ENCODE results near the gene MALRD1. TPM values are rescaled to one million over a fixed set of nuclear protein-coding genes. Genes with fewer than 3 reads are reported as not detected.
"Not testable (repeated sequence)": the region's sequence is repeated elsewhere in the genome, so short reads cannot be mapped to it uniquely, and the experiment has no call there.

The MALRD1 gene
- total RNA-seq, 4 donors from 2014 or later = 0.75 to 2.4 (median 0.82) TPM; not detected in 1

DNA sequence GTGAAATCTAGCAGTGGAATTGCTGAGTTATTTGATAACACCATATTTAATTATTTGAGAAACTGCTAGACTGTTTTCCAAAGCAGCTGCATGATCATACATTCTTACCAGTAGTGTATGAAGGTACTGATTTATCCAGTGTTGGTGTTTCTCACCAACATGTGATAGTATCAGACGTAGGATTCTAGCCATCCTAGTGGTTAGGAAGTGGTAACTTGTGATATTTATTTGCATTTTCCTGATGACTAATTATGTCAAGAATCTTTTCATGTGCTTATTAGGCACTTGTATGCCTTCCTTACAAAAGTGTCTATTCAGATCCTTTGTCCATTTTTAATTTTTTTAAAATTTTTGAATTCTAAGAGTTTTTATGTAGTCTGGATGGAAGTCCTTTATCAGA is 713.4 kb downstream of the MALRD1 start:
- in situ Hi-C loops (cut with MboI; ENCODE audit: low pct_ligation_motif_present in 1 of 4, low pct_unique_long_range_greater_than_20kb in 1 of 4, low sequenced_read_pairs in 3 of 4) = no loop called here

DNA sequence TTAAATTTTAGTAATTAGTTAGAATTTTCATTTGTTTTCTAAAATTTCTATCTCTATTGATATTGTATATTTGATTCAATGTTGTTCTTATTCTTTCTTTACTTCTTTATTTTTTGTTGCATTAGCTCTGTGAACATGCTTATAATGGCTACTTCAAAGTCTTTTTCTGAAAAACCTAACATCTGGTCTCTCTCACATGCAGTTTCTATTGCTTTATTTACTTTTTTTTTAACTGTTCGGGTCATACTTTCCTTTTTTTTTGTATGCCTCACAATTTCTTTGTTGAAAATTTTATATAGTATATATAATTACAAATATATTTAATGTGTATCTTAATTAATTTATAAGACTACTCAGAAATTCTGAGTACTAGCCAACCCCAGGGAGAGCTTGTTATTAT is 715.5 kb downstream of the MALRD1 start:
- Histone ChIP-seq H3K9me3 (no peaks in the 10 kb centered on the region), H3K4me3 (no peak overlapping the region), H3K36me3 (no peaks in the 10 kb centered on the region), H3K27me3 (no peaks in the 10 kb centered on the region), H3K27ac (no peak overlapping the region), H3K4me1 (no peaks in the 10 kb centered on the region)
- WGBS, 2 donors (ENCODE audit: low coverage in 1 of 2) = 53 to 69% methylated on average over 1 of the region's 1 CpG
- no peak for DNase-seq
- no peak for TF ChIP-seq POLR2A (IDR thresholded peaks at IDR 0.05)
- no peak for TF ChIP-seq EP300 (IDR thresholded peaks at IDR 0.05; ENCODE audit: low read depth)
- TF ChIP-seq, protein P1, sequence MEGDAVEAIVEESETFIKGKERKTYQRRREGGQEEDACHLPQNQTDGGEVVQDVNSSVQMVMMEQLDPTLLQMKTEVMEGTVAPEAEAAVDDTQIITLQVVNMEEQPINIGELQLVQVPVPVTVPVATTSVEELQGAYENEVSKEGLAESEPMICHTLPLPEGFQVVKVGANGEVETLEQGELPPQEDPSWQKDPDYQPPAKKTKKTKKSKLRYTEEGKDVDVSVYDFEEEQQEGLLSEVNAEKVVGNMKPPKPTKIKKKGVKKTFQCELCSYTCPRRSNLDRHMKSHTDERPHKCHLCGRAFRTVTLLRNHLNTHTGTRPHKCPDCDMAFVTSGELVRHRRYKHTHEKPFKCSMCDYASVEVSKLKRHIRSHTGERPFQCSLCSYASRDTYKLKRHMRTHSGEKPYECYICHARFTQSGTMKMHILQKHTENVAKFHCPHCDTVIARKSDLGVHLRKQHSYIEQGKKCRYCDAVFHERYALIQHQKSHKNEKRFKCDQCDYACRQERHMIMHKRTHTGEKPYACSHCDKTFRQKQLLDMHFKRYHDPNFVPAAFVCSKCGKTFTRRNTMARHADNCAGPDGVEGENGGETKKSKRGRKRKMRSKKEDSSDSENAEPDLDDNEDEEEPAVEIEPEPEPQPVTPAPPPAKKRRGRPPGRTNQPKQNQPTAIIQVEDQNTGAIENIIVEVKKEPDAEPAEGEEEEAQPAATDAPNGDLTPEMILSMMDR (IDR thresholded peaks at IDR 0.05) = no peak
- TF ChIP-seq POLR2AphosphoS5 (IDR thresholded peaks at IDR 0.05) = no peak
- intact Hi-C loops (cut with DNase I; ENCODE audit: low total_unique reads) = no loop called here
- in situ Hi-C loops (cut with MboI; ENCODE audit: low pct_ligation_motif_present in 1 of 4, low pct_unique_long_range_greater_than_20kb in 1 of 4, low sequenced_read_pairs in 3 of 4) = no loop called here

More for the DNA sequence above, 713.4 kb downstream of the MALRD1 start:
- TF ChIP-seq POLR2AphosphoS5 (IDR thresholded peaks at IDR 0.05) (no peak), EP300 (IDR thresholded peaks at IDR 0.05; ENCODE audit: low read depth) (no peak), POLR2A (IDR thresholded peaks at IDR 0.05) (no peak)
- TF ChIP-seq, protein P1 (IDR thresholded peaks at IDR 0.05) = no peak
- 71% methylated on average over 1 of the region's 1 CpG; no CpG with 5 or more reads in 1 of the 2 donors for WGBS, 2 donors (ENCODE audit: low coverage in 1 of 2)
- H3K27ac ChIP-seq = no peak overlapping the region
- H3K4me3 ChIP-seq = no peak overlapping the region
- DNase-seq = no peak
- no peaks in the 10 kb centered on the region for H3K36me3 ChIP-seq
- H3K9me3 ChIP-seq = no peaks in the 10 kb centered on the region
- no peaks in the 10 kb centered on the region for H3K27me3 ChIP-seq
- intact Hi-C loops (cut with DNase I; ENCODE audit: low total_unique reads) = no loop called here
- H3K4me1 ChIP-seq = no peaks in the 10 kb centered on the region

DNA sequence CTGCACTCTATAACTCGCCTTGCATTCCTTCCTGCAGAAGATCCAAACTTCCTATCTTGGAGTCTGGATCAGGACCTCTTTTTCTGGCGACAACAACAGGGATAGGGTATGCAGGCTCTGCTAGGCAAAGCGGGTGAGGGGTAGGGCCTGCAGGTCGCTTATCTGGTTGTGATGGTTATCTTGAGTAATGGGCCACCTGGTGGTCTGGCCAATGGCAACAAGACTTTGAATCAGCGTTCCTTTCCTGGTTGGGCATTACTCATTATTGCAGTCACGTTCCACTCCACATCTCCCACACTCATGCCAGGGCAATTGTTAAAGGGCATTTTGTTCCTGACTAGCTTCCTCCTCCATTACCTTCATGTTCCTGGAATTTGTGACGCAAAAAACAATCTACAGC is 719.3 kb downstream of the MALRD1 start:
- H3K4me3 ChIP-seq = no peak overlapping the region
- no peak for DNase-seq
- H3K36me3 ChIP-seq = no peaks in the 10 kb centered on the region
- H3K9me3 ChIP-seq = no peaks in the 10 kb centered on the region
- intact Hi-C loops (cut with DNase I; ENCODE audit: low total_unique reads) (no loop called here), in situ Hi-C loops (cut with MboI; ENCODE audit: low pct_ligation_motif_present in 1 of 4, low pct_unique_long_range_greater_than_20kb in 1 of 4, low sequenced_read_pairs in 3 of 4) (no loop called here)
- no peaks in the 10 kb centered on the region for H3K27me3 ChIP-seq
- WGBS, 2 donors (ENCODE audit: low coverage in 1 of 2) = 71 to 90% methylated on average over 2 to 7 of the region's 7 CpGs
- H3K4me1 ChIP-seq = no peaks in the 10 kb centered on the region
- TF ChIP-seq POLR2A (IDR thresholded peaks at IDR 0.05) (no peak), POLR2AphosphoS5 (IDR thresholded peaks at IDR 0.05) (no peak), EP300 (IDR thresholded peaks at IDR 0.05; ENCODE audit: low read depth) (no peak)
- TF ChIP-seq, protein P1 (IDR thresholded peaks at IDR 0.05) = no peak
- H3K27ac ChIP-seq = no peak overlapping the region

DNA sequence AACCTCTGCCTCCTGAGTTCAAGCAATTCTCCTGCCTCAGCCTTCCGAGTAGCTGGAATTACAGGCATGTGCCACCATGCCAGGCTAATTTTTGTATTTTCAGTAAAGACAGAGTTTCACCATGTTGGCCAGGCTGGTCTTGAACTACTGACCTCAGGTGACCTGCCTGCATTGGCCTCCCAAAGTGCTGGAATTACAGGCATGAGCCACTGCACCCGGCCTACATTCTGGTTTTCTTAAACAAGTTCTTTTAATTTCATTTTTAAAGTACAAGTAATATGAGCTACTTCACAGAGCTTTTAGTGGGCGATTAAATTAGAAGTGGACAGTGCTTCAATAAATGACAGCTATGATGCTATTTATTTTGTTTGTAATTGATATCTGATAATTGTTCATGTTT is 721.2 kb downstream of the MALRD1 start:
- intact Hi-C loops (cut with DNase I; ENCODE audit: low total_unique reads); DNase-seq; H3K36me3 ChIP-seq; H3K9me3 ChIP-seq; H3K27ac ChIP-seq; H3K4me1 ChIP-seq; H3K4me3 ChIP-seq; in situ Hi-C loops (cut with MboI; ENCODE audit: low pct_ligation_motif_present in 1 of 4, low pct_unique_long_range_greater_than_20kb in 1 of 4, low sequenced_read_pairs in 3 of 4); H3K27me3 ChIP-seq: not testable (repeated sequence)
- 73 to 74% methylated on average over 3 of the region's 3 CpGs for WGBS, 2 donors (ENCODE audit: low coverage in 1 of 2)

GRCh38 chr10:19772972-19773371 is 724.4 kb downstream of the MALRD1 start:
- no peaks in the 10 kb centered on the region for H3K27me3 ChIP-seq
- H3K4me3 ChIP-seq = no peak overlapping the region
- no peak overlapping the region for H3K27ac ChIP-seq
- in situ Hi-C loops (cut with MboI; ENCODE audit: low pct_ligation_motif_present in 1 of 4, low pct_unique_long_range_greater_than_20kb in 1 of 4, low sequenced_read_pairs in 3 of 4) = no loop called here
- TF ChIP-seq POLR2AphosphoS5 (IDR thresholded peaks at IDR 0.05) (no peak), EP300 (IDR thresholded peaks at IDR 0.05; ENCODE audit: low read depth) (no peak), POLR2A (IDR thresholded peaks at IDR 0.05) (no peak)
- TF ChIP-seq, protein P1 (IDR thresholded peaks at IDR 0.05) = no peak
- intact Hi-C loops (cut with DNase I; ENCODE audit: low total_unique reads) = no loop called here
- H3K36me3 ChIP-seq = no peaks in the 10 kb centered on the region
- no peaks in the 10 kb centered on the region for H3K4me1 ChIP-seq
- 71 to 73% methylated on average over 2 of the region's 2 CpGs for WGBS, 2 donors (ENCODE audit: low coverage in 1 of 2)
- no peak for DNase-seq
- H3K9me3 ChIP-seq = no peaks in the 10 kb centered on the region
